K562 (cell line): ENCODE measurements around the gene SUPT16H. TPM values are rescaled to one million over a fixed set of nuclear protein-coding genes. Genes with fewer than 3 reads are reported as not detected.

Source experiments
- ATAC-seq: fragments of 200-7000 bp; cut with Tn5 transposase; 3 replicates; pipeline ENCODE4 v1.9.1; 2020; ENCODE audit warnings: moderate library complexity
- BruUV-seq: library from RNA; stranded (reverse); fragments of 400-500 nt; replicated peaks from 2 replicates; lab custom pipeline; 2021; lab: Mats Ljungman, UMichigan
- CTCF ChIA-PET: fragments of 300-600 bp; formaldehyde crosslinking; extraction: SDS; loops from one replicate; lab custom pipeline; 2021; ENCODE audit warnings: low intra/inter-chr PET ratio; lab: Yijun Ruan, JAX
- POLR2A ChIA-PET: fragments of 300-600, 350-650 bp; sonication (Branson Sonifier 250); formaldehyde crosslinking; extraction: SDS; loops from one replicate; lab custom pipeline; 2021; ENCODE audit warnings: antibody characterized with exemption, inconsistent platforms; lab: Yijun Ruan, JAX
- DNase-seq, 4 experiments: peaks; one replicate each; pipeline versions ENCODE4 v3.0.0 to v3.0.0-alpha.2; 2011 to 2018; ENCODE audit warnings: low spot score in 3 of 4, mixed read lengths in 3 of 4; ENCODE audit errors: extremely low read depth in 1 of 4
- FAIRE-seq: peaks from 2 replicates; lab custom pipeline; 2011; peaks lifted over from hg19 to GRCh38; lab: Jason Lieb, UNC
- H2AFZ ChIP-seq: 2 replicates; pipeline ENCODE4 v1.6.0; 2011; ENCODE audit warnings: low read depth, low read length, control low read depth, inconsistent platforms
- H3K27ac ChIP-seq: fragments of 200-600 bp; 3 replicates; pipeline ENCODE4 v1.8.0; 2011; ENCODE audit warnings: low read depth, mild to moderate bottlenecking, control low read depth, inconsistent platforms, low read length, moderate library complexity, mixed read lengths; ENCODE audit errors: extremely low read depth
- H3K27me3 ChIP-seq, 2 experiments: fragments of 300-600 bp in 1 of 2; 2 replicates in 1 of 2; 3 replicates in 1 of 2; pipeline versions ENCODE4 v1.6.0 to v1.8.0; 2011; ENCODE audit warnings: inconsistent platforms in 2 of 2, low read length in 2 of 2, mild to moderate bottlenecking in 1 of 2, mixed read lengths in 1 of 2, moderate library complexity in 1 of 2; ENCODE audit not compliant: control insufficient read depth in 2 of 2, insufficient read depth in 2 of 2
- H3K36me3 ChIP-seq: fragments of 300-600 bp; 3 replicates; pipeline ENCODE4 v1.8.0; 2011; ENCODE audit warnings: mild to moderate bottlenecking, low read length, inconsistent platforms; ENCODE audit not compliant: control insufficient read depth, insufficient read depth
- H3K4me1 ChIP-seq, 2 experiments: fragments of 200-600 bp in 1 of 2; replicated peaks in 1 of 2; 2 replicates in 1 of 2; 3 replicates in 1 of 2; pipeline versions ENCODE4 v1.5.1 to v1.8.0; 2011; ENCODE audit warnings: inconsistent platforms in 2 of 2, low read length in 2 of 2, mild to moderate bottlenecking in 1 of 2, mixed read lengths in 1 of 2, moderate library complexity in 1 of 2; ENCODE audit not compliant: control insufficient read depth in 2 of 2, insufficient read depth in 2 of 2
- H3K4me2 ChIP-seq: 2 replicates; pipeline ENCODE4 v1.6.1; 2011; ENCODE audit warnings: low read length, control low read depth, inconsistent platforms, mixed read lengths; ENCODE audit not compliant: insufficient read depth
- H3K4me3 ChIP-seq: fragments of 200-600 bp; sonication (generic), shearing (Covaris generic); 2 replicates; pipeline ENCODE4 v1.5.1; 2016; ENCODE audit warnings: control low read depth, inconsistent platforms
- H3K79me2 ChIP-seq: fragments of 200-600 bp; 3 replicates; pipeline ENCODE4 v1.8.0; 2011; ENCODE audit warnings: low read length, inconsistent platforms; ENCODE audit not compliant: control insufficient read depth, insufficient read depth
- H3K9ac ChIP-seq, 2 experiments: 2 replicates each; pipeline versions ENCODE4 v1.6.0 to v1.6.1; 2011; ENCODE audit warnings: low read depth in 2 of 2, low read length in 2 of 2, control low read depth in 1 of 2, inconsistent platforms in 1 of 2, mild to moderate bottlenecking in 1 of 2, mixed read lengths in 1 of 2; ENCODE audit not compliant: insufficient read depth in 1 of 2
- H3K9me1 ChIP-seq: one replicate; pipeline ENCODE4 v1.6.0; 2011; ENCODE audit warnings: inconsistent platforms, mild to moderate bottlenecking, low read length, moderate library complexity; ENCODE audit not compliant: control insufficient read depth, insufficient read depth
- H3K9me3 ChIP-seq: replicated peaks from 2 replicates; pipeline ENCODE4 v1.5.1; 2011; ENCODE audit warnings: low read depth, low read length, inconsistent platforms; ENCODE audit not compliant: control insufficient read depth, insufficient read depth
- H4K20me1 ChIP-seq: replicated peaks from 2 replicates; pipeline ENCODE4 v1.6.1; 2011; ENCODE audit warnings: low read length, inconsistent platforms, mixed read lengths; ENCODE audit not compliant: control insufficient read depth, insufficient read depth
- BHLHE40 ChIP-seq: IDR thresholded peaks from 2 replicates; pipeline ENCODE4 v1.6.1; 2011; ENCODE audit warnings: low read length, improper control_type of control experiment
- CREM ChIP-seq: IDR thresholded peaks from 2 replicates; pipeline ENCODE4 v1.6.1; 2014; ENCODE audit warnings: antibody characterized with exemption, low read depth
- CSDE1 ChIP-seq, 2 experiments: fragments of 450-650 bp; IDR thresholded peaks; 2 replicates each; pipeline ENCODE4 v1.6.1; 2016; ENCODE audit warnings: mild to moderate bottlenecking in 1 of 2
- NCOA6 ChIP-seq: fragments of 450-650 bp; IDR thresholded peaks from 2 replicates; pipeline ENCODE4 v1.6.1; 2017; ENCODE audit warnings: mild to moderate bottlenecking
- NR1H2 ChIP-seq: sonication (generic); formaldehyde crosslinking; IDR thresholded peaks from 2 replicates; pipeline ENCODE4 v1.4.0; 2020; ENCODE audit warnings: mild to moderate bottlenecking, missing genetic modification reagents
- PML ChIP-seq: IDR thresholded peaks from 2 replicates; pipeline ENCODE4 v1.6.1; 2012; ENCODE audit warnings: low read length, inconsistent platforms
- SRF ChIP-seq, 2 experiments: fragments of 250-450, 450-650 bp in 1 of 2; sonication (Bioruptor Pico) in 1 of 2; sonication (generic) in 1 of 2; formaldehyde crosslinking; IDR thresholded peaks; 2 replicates each; pipeline versions ENCODE4 v1.5.0 to v1.5.1; 2020 to 2022; ENCODE audit warnings: mild to moderate bottlenecking in 1 of 2, missing genetic modification reagents in 1 of 2
- TCF7L2 ChIP-seq: fragments of 150-350 bp; IDR thresholded peaks from 2 replicates; pipeline ENCODE4 v1.6.1; 2016; ENCODE audit warnings: low read depth, mild to moderate bottlenecking, low read length, moderate library complexity
- ZNF445 ChIP-seq: fragments of 250-450 bp; sonication (Bioruptor Pico); IDR thresholded peaks from 2 replicates; pipeline ENCODE4 v1.4.0; 2020; ENCODE audit warnings: low read depth, mild to moderate bottlenecking, moderate library complexity
- WGBS: fragments of 100-300 bp; shearing (Covaris generic); methylation state at CpG from one replicate; pipeline ENCODE4 v1.1.6; 2016; ENCODE audit warnings: low coverage, mixed read lengths; ENCODE audit not compliant: insufficient coverage; ENCODE audit errors: missing lambda C conversion rate; 5-methylcytosine and 5-hydroxymethylcytosine counted together
- in situ Hi-C: fragments of 300-500 bp; cut with MboI; formaldehyde crosslinking; loops from 4 replicates; pipeline ENCODE4 v1.15.0; 2018; ENCODE audit warnings: inconsistent platforms, mixed read lengths
- intact Hi-C: fragments of 100-400 bp; cut with micrococcal nuclease; formaldehyde crosslinking; loops from 2 replicates; pipeline ENCODE4 v1.14.2; 2022
- polyA plus RNA-seq, 8 experiments: library from polyadenylated mRNA; depleted of rRNA in 4 of 8; stranded (reverse) in 5 of 8; unstranded in 3 of 8; fragments of >200 nt; fragmentation: Nextera tagmentation in 2 of 8; fragmentation: Illumina TruSeq in 1 of 8; extraction: Ambion mirVana in 2 of 8; extraction: Trizol in 1 of 8; gene quantifications; 2 replicates each; pipeline versions ENCODE4 v1.2.1 to v1.2.3, GENCODE V29; 2011 to 2014; ENCODE audit warnings: inconsistent platforms in 1 of 8, missing spikeins in 1 of 8
- total RNA-seq, 7 experiments: library from RNA; depleted of rRNA in 6 of 7; stranded (reverse); fragments of >200 nt in 6 of 7; fragmentation: Illumina TruSeq in 2 of 7; extraction: Trizol in 2 of 7; gene quantifications; 2 replicates each; pipeline versions ENCODE4 v1.2.1 to v1.2.3, GENCODE V29; 2011 to 2021; ENCODE audit warnings: low replicate concordance in 1 of 7
- TF ChIP-seq, protein P1 (sequence below): fragments of 450-650 bp; IDR thresholded peaks from 2 replicates; pipeline ENCODE4 v1.6.1; 2018; ENCODE audit not compliant: partially characterized antibody
- TF ChIP-seq, protein P2 (sequence below): fragments of 250-450 bp; sonication (Bioruptor Pico); IDR thresholded peaks from 2 replicates; pipeline ENCODE4 v1.4.0; 2020

SUPT16H gene
- total and polyA plus RNA-seq, 9 of the 15 experiments (the other 6 are each of a cell fraction or from before 2014, with no cell fraction given), result 75.4 to 152 (median 105) TPM

DNA sequence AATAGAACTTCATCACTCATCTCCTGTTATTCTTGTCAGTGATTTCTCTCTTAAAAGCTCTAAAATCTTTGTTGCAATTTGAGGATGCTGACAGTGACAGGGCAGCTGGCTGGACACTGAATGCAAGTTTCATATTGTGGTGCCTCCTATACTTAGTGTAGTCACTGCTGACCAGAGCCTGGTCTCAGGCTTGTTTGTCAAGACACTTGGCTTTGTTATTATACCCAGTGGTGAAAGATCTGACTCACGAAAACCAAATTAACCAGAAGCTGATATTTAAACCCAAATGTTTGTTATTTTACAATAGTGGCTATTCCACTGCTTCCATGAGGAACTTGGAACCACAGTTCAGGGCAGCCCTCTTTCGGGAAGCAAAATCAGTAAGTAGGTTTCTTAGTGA is 61.1 kb downstream of the SUPT16H start (continued):
- TF ChIP-seq ZNF445 (CRISPR knock-in tag), result no peak

DNA sequence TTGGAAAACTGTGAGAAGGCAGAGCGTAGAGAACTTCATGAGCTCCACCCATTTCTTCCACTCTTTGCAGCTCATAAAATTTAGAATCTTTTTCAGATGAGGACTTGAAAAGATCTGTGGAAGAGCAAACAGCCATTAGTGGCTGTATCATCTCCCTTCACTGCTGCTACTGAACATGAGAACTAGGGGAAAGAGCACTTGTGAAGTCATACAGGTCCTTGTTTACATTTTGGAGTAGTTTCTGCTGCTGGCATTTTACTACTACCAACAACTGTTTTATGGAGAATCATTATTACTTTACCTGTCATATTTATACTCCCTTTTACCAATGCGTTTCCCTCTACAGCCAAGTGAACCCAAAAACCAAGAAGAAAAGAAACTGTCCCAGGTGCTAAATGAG is 62.9 kb downstream of the SUPT16H start:
- FAIRE-seq (no peak), ATAC-seq (no peak)

DNA sequence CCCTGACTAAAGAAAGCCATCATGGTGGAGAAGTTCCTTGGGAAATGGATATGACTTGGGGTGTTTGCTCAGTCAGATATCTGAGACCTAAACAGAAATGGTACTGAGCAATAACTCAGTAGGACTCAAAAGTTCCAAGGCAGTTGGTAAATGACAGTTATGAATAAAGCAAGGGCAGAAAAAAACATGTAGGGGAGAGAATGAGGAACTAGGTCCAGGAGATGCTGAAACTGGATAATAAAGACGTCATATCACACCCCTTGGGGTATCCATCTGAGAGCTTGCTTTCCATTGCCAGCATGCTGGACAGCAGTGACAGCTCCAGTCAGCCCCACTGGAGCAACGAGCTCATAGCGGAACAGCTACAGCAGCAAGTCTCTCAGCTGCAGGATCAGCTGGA is 66.4 kb downstream of the SUPT16H start:
- Histone ChIP-seq H3K36me3 (no peaks in the 10 kb centered on the region), H3K9me1 (no peaks in the 10 kb centered on the region), H3K79me2 (no peaks in the 10 kb centered on the region), H4K20me1 (no peaks in the 10 kb centered on the region), H2AFZ (peak overlapping the region; percentile 63; the same call in 1 of the 2 replicates), H3K9me3 (no peaks in the 10 kb centered on the region), H3K27ac (no peak overlapping the region), H3K27me3 (no peaks in the 10 kb centered on the region), H3K9ac (no peak overlapping the region), H3K4me2 (no peak overlapping the region), H3K4me1 (peaks cover 0 to 13% of the 10 kb centered on the region in 2 experiments; a peak in 3 of 5 replicates), H3K4me3 (no peak overlapping the region)
- no TSS peak for BruUV-seq
- intact Hi-C loops, result no loop called here
- in situ Hi-C loops, result no loop called here
- no peak for FAIRE-seq
- peak; percentile 53 for ATAC-seq
- ChIA-PET POLR2A (interaction anchor here (0.6 to 1.3 kb wide), 3 partner anchors 8 to 50 kb away, joined by 3 to 5 read pairs (median 4); no protein-coding TSS in a partner anchor), CTCF (no interaction called here)
- 7% methylated on average over 3 of the region's 3 CpGs for WGBS
- peak in 1 of 4 experiments; percentile 26 for DNase-seq
- TF ChIP-seq, protein P1, sequence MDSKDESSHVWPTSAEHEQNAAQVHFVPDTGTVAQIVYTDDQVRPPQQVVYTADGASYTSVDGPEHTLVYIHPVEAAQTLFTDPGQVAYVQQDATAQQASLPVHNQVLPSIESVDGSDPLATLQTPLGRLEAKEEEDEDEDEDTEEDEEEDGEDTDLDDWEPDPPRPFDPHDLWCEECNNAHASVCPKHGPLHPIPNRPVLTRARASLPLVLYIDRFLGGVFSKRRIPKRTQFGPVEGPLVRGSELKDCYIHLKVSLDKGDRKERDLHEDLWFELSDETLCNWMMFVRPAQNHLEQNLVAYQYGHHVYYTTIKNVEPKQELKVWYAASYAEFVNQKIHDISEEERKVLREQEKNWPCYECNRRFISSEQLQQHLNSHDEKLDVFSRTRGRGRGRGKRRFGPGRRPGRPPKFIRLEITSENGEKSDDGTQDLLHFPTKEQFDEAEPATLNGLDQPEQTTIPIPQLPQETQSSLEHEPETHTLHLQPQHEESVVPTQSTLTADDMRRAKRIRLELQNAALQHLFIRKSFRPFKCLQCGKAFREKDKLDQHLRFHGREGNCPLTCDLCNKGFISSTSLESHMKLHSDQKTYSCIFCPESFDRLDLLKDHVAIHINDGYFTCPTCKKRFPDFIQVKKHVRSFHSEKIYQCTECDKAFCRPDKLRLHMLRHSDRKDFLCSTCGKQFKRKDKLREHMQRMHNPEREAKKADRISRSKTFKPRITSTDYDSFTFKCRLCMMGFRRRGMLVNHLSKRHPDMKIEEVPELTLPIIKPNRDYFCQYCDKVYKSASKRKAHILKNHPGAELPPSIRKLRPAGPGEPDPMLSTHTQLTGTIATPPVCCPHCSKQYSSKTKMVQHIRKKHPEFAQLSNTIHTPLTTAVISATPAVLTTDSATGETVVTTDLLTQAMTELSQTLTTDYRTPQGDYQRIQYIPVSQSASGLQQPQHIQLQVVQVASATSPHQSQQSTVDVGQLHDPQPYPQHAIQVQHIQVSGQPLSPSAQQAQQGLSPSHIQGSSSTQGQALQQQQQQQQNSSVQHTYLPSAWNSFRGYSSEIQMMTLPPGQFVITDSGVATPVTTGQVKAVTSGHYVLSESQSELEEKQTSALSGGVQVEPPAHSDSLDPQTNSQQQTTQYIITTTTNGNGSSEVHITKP, result no peak
- TF ChIP-seq, protein P2, sequence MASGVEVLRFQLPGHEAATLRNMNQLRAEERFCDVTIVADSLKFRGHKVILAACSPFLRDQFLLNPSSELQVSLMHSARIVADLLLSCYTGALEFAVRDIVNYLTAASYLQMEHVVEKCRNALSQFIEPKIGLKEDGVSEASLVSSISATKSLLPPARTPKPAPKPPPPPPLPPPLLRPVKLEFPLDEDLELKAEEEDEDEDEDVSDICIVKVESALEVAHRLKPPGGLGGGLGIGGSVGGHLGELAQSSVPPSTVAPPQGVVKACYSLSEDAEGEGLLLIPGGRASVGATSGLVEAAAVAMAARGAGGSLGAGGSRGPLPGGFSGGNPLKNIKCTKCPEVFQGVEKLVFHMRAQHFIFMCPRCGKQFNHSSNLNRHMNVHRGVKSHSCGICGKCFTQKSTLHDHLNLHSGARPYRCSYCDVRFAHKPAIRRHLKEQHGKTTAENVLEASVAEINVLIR, result no peak
- TF ChIP-seq PML, result no peak
- no peak for TF ChIP-seq CSDE1 (IDR thresholded peaks at IDR 0.05)
- TF ChIP-seq SRF (CRISPR knock-in tag; IDR thresholded peaks at IDR 0.05), result no peak
- no peak for TF ChIP-seq NR1H2 (CRISPR knock-in tag)
- peak; percentile 40; the same call in 1 of the 2 replicates for TF ChIP-seq CREM

More for the DNA sequence above, 62.9 kb downstream of the SUPT16H start:
- Histone ChIP-seq H4K20me1 (no peaks in the 10 kb centered on the region), H2AFZ (peak overlapping the region; percentile 50), H3K4me3 (peak overlapping the region; percentile 35; the same call in 1 of the 2 replicates), H3K36me3 (no peaks in the 10 kb centered on the region), H3K4me2 (no peak overlapping the region), H3K79me2 (no peaks in the 10 kb centered on the region), H3K9ac (no peak overlapping the region), H3K4me1 (peaks cover 0 to 13% of the 10 kb centered on the region in 2 experiments; a peak in 3 of 5 replicates), H3K9me1 (no peaks in the 10 kb centered on the region), H3K27ac (no peak overlapping the region), H3K27me3 (no peaks in the 10 kb centered on the region), H3K9me3 (no peaks in the 10 kb centered on the region)
- in situ Hi-C loops, result no loop called here
- POLR2A ChIA-PET, result interaction anchor here (0.5 to 2.3 kb wide), 4 partner anchors 10 to 14 kb away, joined by 3 to 10 read pairs (median 5); no protein-coding TSS in a partner anchor
- no TSS peak for BruUV-seq
- WGBS, result 82% methylated on average over 2 of the region's 2 CpGs
- DNase-seq, result no peak
- TF ChIP-seq BHLHE40, result 0 out of 2 replicates have a peak, but pooled peaks have one; percentile 10
- no peak for TF ChIP-seq NCOA6
- no peak for TF ChIP-seq TCF7L2
- CTCF ChIA-PET, result no interaction called here
- intact Hi-C loops, result no loop called here
